K562 (cell line): ENCODE data around the gene POLR1A. TPM values are rescaled to one million over a fixed set of nuclear protein-coding genes. Genes with fewer than 3 reads are reported as not detected.

ENCODE experiments used
- CXXC5 ChIP-seq: fragments of 250-450 bp; sonication (Bioruptor Pico); IDR thresholded peaks from 2 replicates; pipeline ENCODE4 v1.8.0; 2022; ENCODE audit warnings: inconsistent platforms, mild to moderate bottlenecking, moderate library complexity
- ELF4 ChIP-seq: fragments of 450-650 bp; formaldehyde crosslinking; IDR thresholded peaks from 2 replicates; pipeline ENCODE4 v1.4.0; 2022; ENCODE audit warnings: missing genetic modification characterization
- ETV1 ChIP-seq: fragments of 450-650 bp; conservative IDR thresholded peaks from 2 replicates; pipeline ENCODE4 v1.6.1; 2016; ENCODE audit warnings: missing genetic modification characterization, control low read depth, low read depth, missing compliant biosample characterization
- FUS ChIP-seq: fragments of 200-400 bp; formaldehyde crosslinking; optimal IDR thresholded peaks from 2 replicates; pipeline ENCODE3; 2017; ENCODE audit warnings: low read depth, low read length
- HDAC1 ChIP-seq, 2 experiments: fragments of 450-650 bp; IDR thresholded peaks; 2 replicates each; pipeline ENCODE4 v1.6.1; 2016 to 2017; ENCODE audit warnings: inconsistent platforms in 1 of 2, mild to moderate bottlenecking in 1 of 2, moderate library complexity in 1 of 2
- HEY1 ChIP-seq: fragments of 250-450 bp; sonication (Bioruptor Pico); IDR thresholded peaks from 2 replicates; pipeline ENCODE4 v1.5.0; 2020; ENCODE audit warnings: mild to moderate bottlenecking, moderate library complexity, borderline replicate concordance
- KDM1A ChIP-seq, 2 experiments: fragments of 450-650 bp; IDR thresholded peaks; 2 replicates each; pipeline ENCODE4 v1.6.1; 2016; ENCODE audit warnings: mild to moderate bottlenecking in 2 of 2
- MYC ChIP-seq, 2 experiments: fragments of 250-450 bp in 1 of 2; sonication (Bioruptor Pico) in 1 of 2; IDR thresholded peaks; 2 replicates each; pipeline versions ENCODE4 v1.5.1 to v1.6.1; 2012 to 2021; ENCODE audit warnings: low read depth in 2 of 2, borderline replicate concordance in 1 of 2, improper control_type of control experiment in 1 of 2, low read length in 1 of 2, mild to moderate bottlenecking in 1 of 2, moderate library complexity in 1 of 2
- SIN3A ChIP-seq, 2 experiments: fragments of 150-350 bp in 1 of 2; IDR thresholded peaks; 2 replicates each; pipeline ENCODE4 v1.6.1; 2011 to 2016; ENCODE audit warnings: borderline replicate concordance in 2 of 2, low read depth in 2 of 2, low read length in 2 of 2, mild to moderate bottlenecking in 2 of 2, moderate library complexity in 2 of 2; ENCODE audit not compliant: control insufficient read depth in 1 of 2
- SIX5 ChIP-seq, 2 experiments: IDR thresholded peaks; 2 replicates each; pipeline ENCODE4 v1.6.1; 2011; ENCODE audit warnings: low read length in 2 of 2, borderline replicate concordance in 1 of 2, low read depth in 1 of 2, mild to moderate bottlenecking in 1 of 2, moderate library complexity in 1 of 2; ENCODE audit not compliant: insufficient read depth in 1 of 2
- SMARCB1 ChIP-seq: IDR thresholded peaks from 2 replicates; pipeline ENCODE4 v1.6.1; 2011; ENCODE audit warnings: improper control_type of control experiment, low read depth; ENCODE audit not compliant: insufficient read length
- SNRNP70 ChIP-seq: fragments of 200-400 bp; formaldehyde crosslinking; optimal IDR thresholded peaks from 2 replicates; pipeline ENCODE3; 2017; ENCODE audit warnings: low read depth, low read length
- TARDBP ChIP-seq: fragments of 450-650 bp; IDR thresholded peaks from 2 replicates; pipeline ENCODE4 v1.6.1; 2016
- ZNF217 ChIP-seq: sonication (generic); formaldehyde crosslinking; IDR thresholded peaks from 2 replicates; pipeline ENCODE4 v1.8.0; 2022; ENCODE audit warnings: mild to moderate bottlenecking, missing genetic modification reagents
- ZNF3 ChIP-seq: fragments of 250-450 bp; sonication (Bioruptor Pico); IDR thresholded peaks from 2 replicates; pipeline ENCODE4 v1.5.0; 2021; ENCODE audit warnings: mild to moderate bottlenecking, moderate library complexity
- polyA plus RNA-seq, 8 experiments: library from polyadenylated mRNA; depleted of rRNA in 4 of 8; stranded (reverse) in 5 of 8; unstranded in 3 of 8; fragments of >200 nt; fragmentation: Nextera tagmentation in 2 of 8; fragmentation: Illumina TruSeq in 1 of 8; extraction: Ambion mirVana in 2 of 8; extraction: Trizol in 1 of 8; gene quantifications; 2 replicates each; pipeline versions ENCODE4 v1.2.1 to v1.2.3, GENCODE V29; 2011 to 2014; ENCODE audit warnings: inconsistent platforms in 1 of 8, missing spikeins in 1 of 8
- total RNA-seq, 7 experiments: library from RNA; depleted of rRNA in 6 of 7; stranded (reverse); fragments of >200 nt in 6 of 7; fragmentation: Illumina TruSeq in 2 of 7; extraction: Trizol in 2 of 7; gene quantifications; 2 replicates each; pipeline versions ENCODE4 v1.2.1 to v1.2.3, GENCODE V29; 2011 to 2021; ENCODE audit warnings: low replicate concordance in 1 of 7
- TF ChIP-seq, protein P1 (sequence below): fragments of 250-450 bp; sonication (Bioruptor Pico); IDR thresholded peaks from 2 replicates; pipeline ENCODE4 v1.5.0; 2022; ENCODE audit warnings: mild to moderate bottlenecking
- TF ChIP-seq, protein P2 (sequence below), 2 experiments: fragments of 450-650 bp in 1 of 2; IDR thresholded peaks; 2 replicates each; pipeline ENCODE4 v1.6.1; 2011 to 2017; ENCODE audit warnings: low read depth in 2 of 2, antibody characterized with exemption in 1 of 2, borderline replicate concordance in 1 of 2, low read length in 1 of 2, mild to moderate bottlenecking in 1 of 2, mixed read lengths in 1 of 2; ENCODE audit not compliant: control insufficient read depth in 1 of 2
- TF ChIP-seq, protein P3 (sequence below): fragments of 450-650 bp; IDR thresholded peaks from 2 replicates; pipeline ENCODE4 v1.6.1; 2017; ENCODE audit warnings: antibody characterized with exemption, mild to moderate bottlenecking

The POLR1A gene
- total and polyA plus RNA-seq, 9 of the 15 experiments (the other 6 are each of a cell fraction or from before 2014, with no cell fraction given): 3.0 to 72.1 (median 21.8) TPM

DNA sequence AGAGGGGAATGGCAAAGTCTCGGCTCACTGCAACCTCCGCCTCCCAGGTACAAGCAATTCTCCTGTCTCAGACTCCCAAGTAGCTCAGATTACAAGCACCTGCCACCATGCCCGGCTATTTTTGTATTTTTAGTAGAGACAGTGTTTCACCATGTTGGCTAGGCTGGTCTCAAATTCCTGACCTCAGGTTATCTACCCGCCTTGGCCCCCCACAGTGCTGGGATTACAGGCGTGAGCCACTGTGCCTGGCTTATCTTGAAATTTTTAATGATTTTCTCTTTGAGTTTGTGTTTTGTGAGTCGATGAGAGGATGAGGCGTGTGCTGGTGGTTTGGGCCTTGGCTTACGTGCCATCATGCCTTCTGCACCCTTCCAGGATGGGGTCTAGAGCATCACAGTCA, 115.6 kb downstream of the POLR1A start (continued):
- TF ChIP-seq ETV1 (tag) (no peak), KDM1A (IDR thresholded peaks at IDR 0.05) (peak; percentile 49 to 61; a peak in 2 of 4 replicates), FUS (no peak), SIN3A (IDR thresholded peaks at IDR 0.05; ENCODE audit: borderline replicate concordance in 2 of 2, control insufficient read depth in 1 of 2, low read depth in 2 of 2, low read length in 2 of 2) (no peak), ELF4 (CRISPR knock-in tag) (0 out of 2 replicates have a peak, but pooled peaks have one; percentile 23), SNRNP70 (no peak), SIX5 (IDR thresholded peaks at IDR 0.05; ENCODE audit: borderline replicate concordance in 1 of 2, insufficient read depth in 1 of 2, low read depth in 1 of 2, low read length in 2 of 2) (no peak), MYC (IDR thresholded peaks at IDR 0.05; ENCODE audit: low read depth, low read length) (no peak), MYC (CRISPR knock-in tag; IDR thresholded peaks at IDR 0.05; ENCODE audit: borderline replicate concordance, low read depth) (no peak), TARDBP (no peak), CXXC5 (CRISPR knock-in tag) (peak; percentile 35), HDAC1 (IDR thresholded peaks at IDR 0.05) (peak in 1 of 2 experiments; percentile 15; a peak in 1 of 4 replicates), SMARCB1 (no peak), HEY1 (CRISPR knock-in tag) (no peak), ZNF3 (CRISPR knock-in tag) (no peak), ZNF217 (CRISPR knock-in tag) (no peak)
- TF ChIP-seq, protein P1, sequence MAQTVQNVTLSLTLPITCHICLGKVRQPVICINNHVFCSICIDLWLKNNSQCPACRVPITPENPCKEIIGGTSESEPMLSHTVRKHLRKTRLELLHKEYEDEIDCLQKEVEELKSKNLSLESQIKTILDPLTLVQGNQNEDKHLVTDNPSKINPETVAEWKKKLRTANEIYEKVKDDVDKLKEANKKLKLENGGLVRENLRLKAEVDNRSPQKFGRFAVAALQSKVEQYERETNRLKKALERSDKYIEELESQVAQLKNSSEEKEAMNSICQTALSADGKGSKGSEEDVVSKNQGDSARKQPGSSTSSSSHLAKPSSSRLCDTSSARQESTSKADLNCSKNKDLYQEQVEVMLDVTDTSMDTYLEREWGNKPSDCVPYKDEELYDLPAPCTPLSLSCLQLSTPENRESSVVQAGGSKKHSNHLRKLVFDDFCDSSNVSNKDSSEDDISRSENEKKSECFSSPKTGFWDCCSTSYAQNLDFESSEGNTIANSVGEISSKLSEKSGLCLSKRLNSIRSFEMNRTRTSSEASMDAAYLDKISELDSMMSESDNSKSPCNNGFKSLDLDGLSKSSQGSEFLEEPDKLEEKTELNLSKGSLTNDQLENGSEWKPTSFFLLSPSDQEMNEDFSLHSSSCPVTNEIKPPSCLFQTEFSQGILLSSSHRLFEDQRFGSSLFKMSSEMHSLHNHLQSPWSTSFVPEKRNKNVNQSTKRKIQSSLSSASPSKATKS: no peak
- TF ChIP-seq, protein P2, sequence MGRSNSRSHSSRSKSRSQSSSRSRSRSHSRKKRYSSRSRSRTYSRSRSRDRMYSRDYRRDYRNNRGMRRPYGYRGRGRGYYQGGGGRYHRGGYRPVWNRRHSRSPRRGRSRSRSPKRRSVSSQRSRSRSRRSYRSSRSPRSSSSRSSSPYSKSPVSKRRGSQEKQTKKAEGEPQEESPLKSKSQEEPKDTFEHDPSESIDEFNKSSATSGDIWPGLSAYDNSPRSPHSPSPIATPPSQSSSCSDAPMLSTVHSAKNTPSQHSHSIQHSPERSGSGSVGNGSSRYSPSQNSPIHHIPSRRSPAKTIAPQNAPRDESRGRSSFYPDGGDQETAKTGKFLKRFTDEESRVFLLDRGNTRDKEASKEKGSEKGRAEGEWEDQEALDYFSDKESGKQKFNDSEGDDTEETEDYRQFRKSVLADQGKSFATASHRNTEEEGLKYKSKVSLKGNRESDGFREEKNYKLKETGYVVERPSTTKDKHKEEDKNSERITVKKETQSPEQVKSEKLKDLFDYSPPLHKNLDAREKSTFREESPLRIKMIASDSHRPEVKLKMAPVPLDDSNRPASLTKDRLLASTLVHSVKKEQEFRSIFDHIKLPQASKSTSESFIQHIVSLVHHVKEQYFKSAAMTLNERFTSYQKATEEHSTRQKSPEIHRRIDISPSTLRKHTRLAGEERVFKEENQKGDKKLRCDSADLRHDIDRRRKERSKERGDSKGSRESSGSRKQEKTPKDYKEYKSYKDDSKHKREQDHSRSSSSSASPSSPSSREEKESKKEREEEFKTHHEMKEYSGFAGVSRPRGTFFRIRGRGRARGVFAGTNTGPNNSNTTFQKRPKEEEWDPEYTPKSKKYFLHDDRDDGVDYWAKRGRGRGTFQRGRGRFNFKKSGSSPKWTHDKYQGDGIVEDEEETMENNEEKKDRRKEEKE (IDR thresholded peaks at IDR 0.05; ENCODE audit: borderline replicate concordance in 1 of 2, control insufficient read depth in 1 of 2, low read depth in 2 of 2, low read length in 1 of 2): no peak
- TF ChIP-seq, protein P3, sequence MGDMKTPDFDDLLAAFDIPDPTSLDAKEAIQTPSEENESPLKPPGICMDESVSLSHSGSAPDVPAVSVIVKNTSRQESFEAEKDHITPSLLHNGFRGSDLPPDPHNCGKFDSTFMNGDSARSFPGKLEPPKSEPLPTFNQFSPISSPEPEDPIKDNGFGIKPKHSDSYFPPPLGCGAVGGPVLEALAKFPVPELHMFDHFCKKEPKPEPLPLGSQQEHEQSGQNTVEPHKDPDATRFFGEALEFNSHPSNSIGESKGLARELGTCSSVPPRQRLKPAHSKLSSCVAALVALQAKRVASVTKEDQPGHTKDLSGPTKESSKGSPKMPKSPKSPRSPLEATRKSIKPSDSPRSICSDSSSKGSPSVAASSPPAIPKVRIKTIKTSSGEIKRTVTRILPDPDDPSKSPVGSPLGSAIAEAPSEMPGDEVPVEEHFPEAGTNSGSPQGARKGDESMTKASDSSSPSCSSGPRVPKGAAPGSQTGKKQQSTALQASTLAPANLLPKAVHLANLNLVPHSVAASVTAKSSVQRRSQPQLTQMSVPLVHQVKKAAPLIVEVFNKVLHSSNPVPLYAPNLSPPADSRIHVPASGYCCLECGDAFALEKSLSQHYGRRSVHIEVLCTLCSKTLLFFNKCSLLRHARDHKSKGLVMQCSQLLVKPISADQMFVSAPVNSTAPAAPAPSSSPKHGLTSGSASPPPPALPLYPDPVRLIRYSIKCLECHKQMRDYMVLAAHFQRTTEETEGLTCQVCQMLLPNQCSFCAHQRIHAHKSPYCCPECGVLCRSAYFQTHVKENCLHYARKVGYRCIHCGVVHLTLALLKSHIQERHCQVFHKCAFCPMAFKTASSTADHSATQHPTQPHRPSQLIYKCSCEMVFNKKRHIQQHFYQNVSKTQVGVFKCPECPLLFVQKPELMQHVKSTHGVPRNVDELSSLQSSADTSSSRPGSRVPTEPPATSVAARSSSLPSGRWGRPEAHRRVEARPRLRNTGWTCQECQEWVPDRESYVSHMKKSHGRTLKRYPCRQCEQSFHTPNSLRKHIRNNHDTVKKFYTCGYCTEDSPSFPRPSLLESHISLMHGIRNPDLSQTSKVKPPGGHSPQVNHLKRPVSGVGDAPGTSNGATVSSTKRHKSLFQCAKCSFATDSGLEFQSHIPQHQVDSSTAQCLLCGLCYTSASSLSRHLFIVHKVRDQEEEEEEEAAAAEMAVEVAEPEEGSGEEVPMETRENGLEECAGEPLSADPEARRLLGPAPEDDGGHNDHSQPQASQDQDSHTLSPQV: peak; percentile 72
